PC-9 (cell line): ENCODE data around the gene DACT3. TPM values are rescaled to one million over a fixed set of nuclear protein-coding genes. Genes with fewer than 3 reads are reported as not detected.

Experiments
- BruUV-seq: library from RNA; stranded (reverse); fragments of 400-500 nt; replicated peaks from 2 replicates; lab custom pipeline; 2021; lab: Mats Ljungman, UMichigan
- CTCF ChIA-PET: fragments of 300-600 bp; sonication (Branson Sonifier 250); formaldehyde crosslinking; loops from one replicate; lab custom pipeline; 2022; ENCODE audit warnings: antibody characterized with exemption; lab: Charles Lee
- POLR2A ChIA-PET: fragments of 300-600 bp; sonication (Branson Sonifier 250); formaldehyde crosslinking; loops from one replicate; lab custom pipeline; 2022; ENCODE audit warnings: antibody characterized with exemption; ENCODE audit not compliant: unreplicated experiment; lab: Charles Lee
- DNase-seq, 2 experiments: peaks; one replicate each; pipeline versions ENCODE4 v3.0.0 to v3.0.0-alpha.2; 2015 to 2022; ENCODE audit warnings: mixed read lengths in 1 of 2
- H2AFZ ChIP-seq: fragments of 200-600 bp; sonication (generic); 2 replicates; pipeline ENCODE4 v1.8.1; 2017; ENCODE audit warnings: antibody characterized with exemption
- H3F3A ChIP-seq: fragments of 200-600 bp; sonication (generic); 2 replicates; pipeline ENCODE4 v1.8.1; 2017; ENCODE audit warnings: antibody characterized with exemption, mild to moderate bottlenecking, low read depth; ENCODE audit not compliant: insufficient read depth
- H3K27ac ChIP-seq: fragments of 200-600 bp; sonication (generic); 2 replicates; pipeline ENCODE4 v1.6.1; 2016; ENCODE audit warnings: mixed run types
- H3K27me3 ChIP-seq: fragments of 200-600 bp; sonication (generic); 2 replicates; pipeline ENCODE4 v1.6.1; 2016; ENCODE audit warnings: low read depth, mixed run types; ENCODE audit not compliant: insufficient read depth
- H3K36me3 ChIP-seq: fragments of 200-600 bp; sonication (generic); 2 replicates; pipeline ENCODE4 v1.6.1; 2016; ENCODE audit warnings: low read depth, mixed run types
- H3K4me1 ChIP-seq: fragments of 200-600 bp; sonication (generic); replicated peaks from 2 replicates; pipeline ENCODE4 v1.6.1; 2016; ENCODE audit warnings: mixed run types; ENCODE audit not compliant: insufficient read depth
- H3K4me2 ChIP-seq: fragments of 200-600 bp; sonication (generic); 2 replicates; pipeline ENCODE4 v1.6.1; 2017; ENCODE audit warnings: mixed run types
- H3K4me3 ChIP-seq: fragments of 200-600 bp; sonication (generic); 2 replicates; pipeline ENCODE4 v1.6.1; 2016; ENCODE audit warnings: mixed run types
- H3K79me2 ChIP-seq: fragments of 200-600 bp; sonication (generic); 2 replicates; pipeline ENCODE4 v1.6.1; 2017; ENCODE audit warnings: low read depth, mixed run types
- H3K9me2 ChIP-seq: fragments of 200-600 bp; sonication (generic); 2 replicates; pipeline ENCODE4 v1.8.1; 2017; ENCODE audit warnings: mild to moderate bottlenecking; ENCODE audit not compliant: insufficient read depth
- H3K9me3 ChIP-seq: fragments of 200-600 bp; sonication (generic); 2 replicates; pipeline ENCODE4 v1.8.1; 2016; ENCODE audit warnings: low read depth; ENCODE audit not compliant: insufficient read depth
- H4K20me1 ChIP-seq: fragments of 200-600 bp; sonication (generic); 2 replicates; pipeline ENCODE4 v1.8.1; 2017; ENCODE audit not compliant: insufficient read depth
- EZH2 ChIP-seq: fragments of 200-600 bp; sonication (generic); IDR thresholded peaks from 2 replicates; pipeline ENCODE4 v1.8.0; 2017; ENCODE audit warnings: antibody characterized with exemption, low read depth
- intact Hi-C: fragments of 100-400 bp; cut with micrococcal nuclease; formaldehyde crosslinking; loops from one replicate; pipeline ENCODE4 v1.10.0; 2022; ENCODE audit not compliant: unreplicated experiment
- total RNA-seq: library from RNA; stranded (reverse); gene quantifications from 2 replicates; pipeline ENCODE4 v1.2.3, GENCODE V29; 2021
- TF ChIP-seq, protein P1 (sequence below): fragments of 200-600 bp; sonication (generic); conservative IDR thresholded peaks from 2 replicates; pipeline ENCODE4 v1.6.1; 2017; ENCODE audit warnings: mixed run types, antibody characterized with exemption, mild to moderate bottlenecking, moderate library complexity

DACT3 gene
- total RNA-seq, 1 experiment from 2014 or later, result 0.13 TPM

DNA sequence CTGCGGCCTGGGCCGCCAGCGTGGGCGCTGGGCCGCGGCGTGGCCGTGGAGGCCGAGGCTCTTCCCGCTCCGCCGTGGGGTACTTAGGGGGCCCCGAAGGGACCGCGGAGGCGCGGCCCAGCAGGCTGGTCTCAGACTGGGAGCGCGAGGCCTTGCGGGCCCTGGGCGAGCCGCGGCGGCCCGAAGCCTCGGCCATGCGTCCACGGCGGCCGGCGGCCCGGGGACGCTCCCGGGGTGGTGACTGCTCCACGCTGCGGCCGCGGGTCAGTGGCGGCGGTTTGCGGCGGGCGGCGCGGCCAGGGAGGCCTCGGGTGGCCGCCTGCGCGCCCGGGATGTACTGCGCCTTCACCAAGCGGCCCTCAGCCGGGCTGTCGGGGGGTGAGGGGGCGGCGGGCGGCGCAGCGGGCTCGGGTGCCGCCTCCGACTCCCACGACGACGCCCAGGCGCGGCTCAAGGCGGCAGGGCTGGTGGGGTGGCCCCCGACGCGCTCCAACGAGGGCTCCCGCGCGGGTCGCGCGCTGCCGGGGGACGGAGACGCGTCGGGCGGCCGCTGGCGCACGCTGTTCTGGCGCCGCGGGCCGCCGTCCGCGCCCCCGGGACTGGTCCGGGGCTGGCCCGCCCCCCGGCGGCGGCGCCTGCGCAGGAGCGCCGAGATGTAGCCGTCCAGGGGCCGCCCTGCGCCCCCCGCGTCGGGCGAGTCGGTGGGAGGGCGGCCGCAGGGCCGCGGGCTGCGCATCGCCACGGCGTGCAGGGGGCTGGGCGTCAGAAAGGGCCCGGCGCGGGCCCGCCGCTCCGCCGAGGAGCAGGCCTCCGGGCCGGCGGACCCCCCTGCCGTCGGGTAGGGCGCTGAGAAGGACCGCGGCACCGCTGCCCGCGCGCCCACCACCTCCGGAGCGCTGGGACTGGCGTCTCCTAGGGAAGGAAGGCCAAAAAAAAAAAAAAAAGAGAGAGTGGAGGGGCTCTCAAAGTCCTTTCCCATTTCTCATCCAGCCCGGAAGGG is 11.7 kb downstream of the DACT3 start:
- BruUV-seq, result no TSS peak
- ChIA-PET CTCF (interaction anchor here (0.6 kb wide), 1 partner anchor 19 kb away, joined by 8 read pairs; no protein-coding TSS in a partner anchor), POLR2A (no interaction called here)
- intact Hi-C loops, result no loop called here
- H2AFZ ChIP-seq, result no peak overlapping the region
- H3K79me2 ChIP-seq, result no peaks in the 10 kb centered on the region
- no peaks in the 10 kb centered on the region for H3K36me3 ChIP-seq
- no peak overlapping the region for H3K4me3 ChIP-seq
- no peaks in the 10 kb centered on the region; the same call in 1 of the 2 replicates for H3K27me3 ChIP-seq
- TF ChIP-seq EZH2, result no peak
- TF ChIP-seq, protein P1, sequence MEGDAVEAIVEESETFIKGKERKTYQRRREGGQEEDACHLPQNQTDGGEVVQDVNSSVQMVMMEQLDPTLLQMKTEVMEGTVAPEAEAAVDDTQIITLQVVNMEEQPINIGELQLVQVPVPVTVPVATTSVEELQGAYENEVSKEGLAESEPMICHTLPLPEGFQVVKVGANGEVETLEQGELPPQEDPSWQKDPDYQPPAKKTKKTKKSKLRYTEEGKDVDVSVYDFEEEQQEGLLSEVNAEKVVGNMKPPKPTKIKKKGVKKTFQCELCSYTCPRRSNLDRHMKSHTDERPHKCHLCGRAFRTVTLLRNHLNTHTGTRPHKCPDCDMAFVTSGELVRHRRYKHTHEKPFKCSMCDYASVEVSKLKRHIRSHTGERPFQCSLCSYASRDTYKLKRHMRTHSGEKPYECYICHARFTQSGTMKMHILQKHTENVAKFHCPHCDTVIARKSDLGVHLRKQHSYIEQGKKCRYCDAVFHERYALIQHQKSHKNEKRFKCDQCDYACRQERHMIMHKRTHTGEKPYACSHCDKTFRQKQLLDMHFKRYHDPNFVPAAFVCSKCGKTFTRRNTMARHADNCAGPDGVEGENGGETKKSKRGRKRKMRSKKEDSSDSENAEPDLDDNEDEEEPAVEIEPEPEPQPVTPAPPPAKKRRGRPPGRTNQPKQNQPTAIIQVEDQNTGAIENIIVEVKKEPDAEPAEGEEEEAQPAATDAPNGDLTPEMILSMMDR, result no peak
- H3K4me2 ChIP-seq, result no peak overlapping the region
- H3K9me2 ChIP-seq, result no peaks in the 10 kb centered on the region
- no peak for DNase-seq
- H3K9me3 ChIP-seq, result 0 out of 2 replicates have a peak, but pooled peaks cover 5% of the 10 kb centered on the region
- no peaks in the 10 kb centered on the region for H3K4me1 ChIP-seq
- H4K20me1 ChIP-seq, result no peaks in the 10 kb centered on the region
- no peaks in the 10 kb centered on the region for H3F3A ChIP-seq
- H3K27ac ChIP-seq, result no peak overlapping the region

GRCh38 chr19:46648060-46648960 is 12.7 kb downstream of the DACT3 start:
- Histone ChIP-seq H3K27ac (no peak overlapping the region), H3K79me2 (no peaks in the 10 kb centered on the region), H3K36me3 (no peaks in the 10 kb centered on the region), H3F3A (no peaks in the 10 kb centered on the region), H2AFZ (no peak overlapping the region), H3K9me3 (0 out of 2 replicates have a peak, but pooled peaks cover 5% of the 10 kb centered on the region), H3K4me2 (no peak overlapping the region), H4K20me1 (no peaks in the 10 kb centered on the region), H3K4me3 (no peak overlapping the region), H3K27me3 (no peaks in the 10 kb centered on the region; the same call in 1 of the 2 replicates), H3K4me1 (no peaks in the 10 kb centered on the region), H3K9me2 (no peaks in the 10 kb centered on the region)
- ChIA-PET POLR2A (interaction anchor here (0.6 kb wide), 1 partner anchor 883 kb away, joined by 8 read pairs; no protein-coding TSS in a partner anchor), CTCF (interaction anchor here (0.6 kb wide), 1 partner anchor 20 kb away, joined by 8 read pairs; no protein-coding TSS in a partner anchor)
- no TSS peak for BruUV-seq
- intact Hi-C loops, result no loop called here
- TF ChIP-seq EZH2, result no peak
- TF ChIP-seq, protein P1, result no peak
- DNase-seq, result no peak

DNA sequence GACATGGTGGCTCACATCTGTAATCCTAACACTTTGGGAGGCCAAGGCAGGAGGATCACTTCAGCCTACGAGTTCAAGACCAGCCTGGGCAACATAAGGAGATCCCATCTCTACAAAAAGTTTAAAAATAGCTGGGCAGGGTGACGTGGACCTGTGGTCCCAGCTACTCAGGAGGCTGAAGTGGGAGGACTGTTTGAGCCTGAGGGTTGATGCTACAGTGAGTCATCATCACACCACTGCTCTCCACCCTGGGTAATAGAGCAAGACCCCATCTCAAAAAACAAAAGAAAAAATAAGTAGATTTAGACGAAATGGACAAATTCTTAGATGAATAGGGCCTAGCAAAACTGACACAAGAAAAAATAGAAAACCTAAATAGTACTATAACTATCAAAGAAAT is 14.6 kb downstream of the DACT3 start:
- Histone ChIP-seq H3F3A (no peaks in the 10 kb centered on the region; the same call in 1 of the 2 replicates), H3K27me3 (peaks cover 6% of the 10 kb centered on the region; the same call in 1 of the 2 replicates), H3K9me2 (no peaks in the 10 kb centered on the region), H4K20me1 (no peaks in the 10 kb centered on the region), H2AFZ (no peak overlapping the region), H3K27ac (no peak overlapping the region), H3K9me3 (0 out of 2 replicates have a peak, but pooled peaks cover 5% of the 10 kb centered on the region), H3K79me2 (no peaks in the 10 kb centered on the region), H3K4me3 (no peak overlapping the region), H3K4me1 (no peaks in the 10 kb centered on the region), H3K36me3 (no peaks in the 10 kb centered on the region), H3K4me2 (no peak overlapping the region)
- intact Hi-C loops, result no loop called here
- ChIA-PET CTCF (interaction anchor here (0.6 kb wide), 1 partner anchor 29 kb away, joined by 7 read pairs; no protein-coding TSS in a partner anchor), POLR2A (no interaction called here)
- TF ChIP-seq, protein P1, result no peak
- TF ChIP-seq EZH2, result no peak
- no peak for DNase-seq
- no TSS peak for BruUV-seq
